HG03196 (cell line): ENCODE measurements around the gene WIPF3.

Experiments used
- ATAC-seq: cut with Tn5 transposase; IDR thresholded peaks from one replicate; pipeline ENCODE4 v1.9.1; 2021; ENCODE audit not compliant: unreplicated experiment

WIPF3 gene

DNA sequence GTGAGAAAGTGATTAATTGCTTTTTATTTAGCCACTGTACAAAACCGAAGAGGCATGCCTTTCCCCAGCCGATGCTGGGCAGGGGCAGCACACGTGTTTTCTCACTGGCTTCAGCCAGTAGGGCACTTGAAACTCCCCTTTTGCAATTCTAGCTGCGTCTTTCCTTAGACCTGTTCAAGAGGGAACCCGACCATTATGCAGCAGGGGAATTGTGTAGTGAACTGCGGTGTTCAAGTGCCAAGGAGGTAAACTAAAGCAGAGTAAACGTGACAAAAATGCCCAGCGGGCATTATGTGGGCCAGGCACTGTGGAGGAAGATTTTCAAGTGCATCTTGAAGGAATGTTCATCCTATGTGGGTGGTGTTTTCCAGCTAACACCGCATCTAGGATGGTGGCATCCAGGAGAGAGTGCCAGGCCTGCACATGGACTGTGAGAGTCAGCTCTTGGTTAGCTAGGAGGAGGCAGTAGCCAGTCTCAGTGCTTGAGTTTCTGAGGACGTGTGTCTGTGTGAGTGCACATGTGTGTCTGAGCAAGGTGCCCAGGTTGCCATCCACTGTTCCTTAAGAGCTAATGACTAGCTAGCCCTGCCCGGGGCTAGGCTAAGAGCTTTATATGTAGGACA is 3.3 kb downstream of the WIPF3 start:
- no peak for ATAC-seq

- ATAC-seq, result no peak
Measured at GRCh38 chr7:29810297-29810696, 4.0 kb downstream of the WIPF3 start.

- ATAC-seq, result no peak
Measured at GRCh38 chr7:29810813-29811482, 4.6 kb downstream of the WIPF3 start.

DNA sequence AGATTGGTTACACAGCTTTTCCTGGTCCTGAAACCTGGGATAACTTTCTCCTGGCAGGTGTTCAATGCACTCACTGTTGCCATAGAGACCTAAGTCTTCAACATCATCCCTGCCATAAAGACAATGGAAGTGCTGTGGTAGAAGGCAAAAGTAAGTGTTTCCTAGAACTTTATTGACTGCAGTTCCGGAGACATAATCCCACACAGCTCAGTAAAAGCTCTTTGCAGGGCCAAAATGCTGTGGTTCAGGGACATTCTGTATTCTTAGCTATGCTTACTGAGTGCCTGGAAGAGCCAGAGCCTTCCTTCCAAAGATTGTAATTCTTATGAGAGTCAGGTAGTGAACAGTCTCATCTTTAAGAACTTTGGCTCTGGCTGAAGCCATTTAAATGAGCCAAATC is 5.3 kb downstream of the WIPF3 start:
- ATAC-seq, result no peak

DNA sequence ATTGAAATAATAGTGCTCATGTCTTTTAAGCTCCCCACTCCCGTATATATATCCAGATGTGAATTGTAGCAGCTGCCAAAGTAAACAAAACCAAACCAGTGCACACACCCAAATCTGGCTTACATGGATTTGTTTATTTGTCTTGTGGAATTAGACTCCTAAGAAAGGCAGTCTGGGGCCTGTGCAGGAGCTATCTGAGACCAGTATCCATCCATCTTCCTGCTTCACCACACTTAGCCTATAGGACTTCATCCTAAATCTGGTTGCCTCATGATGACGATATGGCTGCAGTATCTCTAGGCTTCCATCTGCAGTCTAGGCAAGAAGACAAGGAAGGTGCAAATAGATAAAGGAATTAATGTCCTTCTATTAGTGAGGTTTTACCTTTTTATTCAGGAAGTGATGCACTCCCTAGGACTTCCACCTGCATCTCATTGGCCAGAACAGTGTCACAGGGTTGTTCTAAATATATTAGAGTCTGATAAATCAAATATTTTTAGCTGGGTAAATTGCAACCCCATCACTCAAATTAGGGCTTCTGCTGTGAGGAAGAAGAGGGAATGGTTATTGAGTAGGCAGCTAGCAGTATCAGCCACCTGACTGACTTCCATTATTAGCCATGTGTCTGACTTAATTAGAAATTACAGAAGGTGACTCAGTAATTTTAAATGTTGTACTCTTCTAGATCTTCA is 6.0 kb downstream of the WIPF3 start:
- no peak for ATAC-seq

GRCh38 chr7:29815181-29816105 is 9.1 kb downstream of the WIPF3 start:
- ATAC-seq, result no peak

GRCh38 chr7:29818308-29818707 is 12.0 kb downstream of the WIPF3 start:
- no peak for ATAC-seq

DNA sequence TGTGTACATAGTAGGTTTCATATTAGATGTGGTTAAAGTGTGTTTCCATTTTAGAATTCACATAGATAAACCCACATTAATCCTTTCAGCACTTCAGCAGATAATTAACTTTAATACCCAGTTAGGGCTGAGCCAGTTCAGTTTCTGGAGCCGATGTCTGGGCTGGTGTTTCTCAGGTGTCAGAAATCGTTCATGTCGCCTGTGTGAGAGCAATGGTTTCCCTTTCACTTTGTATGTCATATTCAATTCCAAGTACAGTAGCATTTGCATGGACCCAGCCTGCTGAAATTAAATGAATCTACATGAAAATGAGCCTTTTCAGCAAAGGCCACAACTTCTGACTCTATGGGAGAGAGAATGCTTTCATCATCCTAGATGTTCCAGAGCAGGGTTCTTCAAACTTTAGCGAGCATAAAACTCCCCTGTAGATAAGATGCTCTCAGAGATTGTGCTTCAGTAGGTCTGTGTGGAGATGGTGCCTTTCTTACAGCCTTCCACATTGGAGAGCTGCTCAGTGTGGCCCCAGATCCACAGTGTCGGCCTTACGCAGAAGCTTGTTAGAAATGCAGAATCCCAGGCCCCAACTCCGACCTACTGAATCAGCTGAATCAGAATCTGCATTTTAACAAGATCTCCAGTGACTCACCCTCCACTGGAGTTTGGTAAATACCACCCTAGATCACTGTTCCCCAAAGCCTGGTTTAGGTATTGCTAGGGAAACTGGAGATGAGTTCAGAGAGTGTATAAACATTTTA is 19.6 kb downstream of the WIPF3 start:
- ATAC-seq, result no peak

DNA sequence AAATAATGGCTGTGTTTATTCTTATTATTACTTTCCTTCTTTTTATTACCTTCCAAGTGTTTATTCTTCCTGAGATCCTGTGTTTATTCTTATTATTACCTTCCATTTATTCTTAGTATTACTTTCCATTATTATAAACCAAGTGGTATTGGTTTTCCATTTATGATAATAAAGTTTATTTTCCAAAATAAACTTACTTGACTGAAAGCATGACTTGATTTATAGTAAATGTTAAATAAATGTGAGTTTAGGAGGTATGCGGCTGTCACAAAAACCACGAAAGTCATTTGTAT is 20.2 kb downstream of the WIPF3 start:
- no peak for ATAC-seq

DNA sequence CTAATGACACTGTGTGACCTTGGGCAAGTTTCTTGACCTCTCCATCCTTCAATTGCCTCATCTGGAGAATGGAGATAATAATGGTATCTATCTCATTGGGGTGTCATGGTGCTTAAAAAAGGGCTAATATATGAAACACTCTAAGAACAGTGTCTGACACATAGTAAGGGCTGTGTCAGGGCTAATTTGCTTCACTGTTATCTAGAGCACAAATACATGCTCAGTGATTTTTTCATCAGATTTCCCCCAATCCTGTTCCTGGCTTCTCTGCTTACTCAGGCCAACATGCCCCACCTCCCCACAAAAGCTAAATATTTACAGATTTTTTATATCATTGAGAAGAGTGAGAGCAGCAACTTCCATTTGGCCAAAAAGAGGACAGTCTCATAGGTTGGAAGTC is 20.6 kb downstream of the WIPF3 start:
- ATAC-seq, result no peak

- no peak for ATAC-seq
Measured at GRCh38 chr7:29831705-29832104, 25.4 kb downstream of the WIPF3 start.

DNA sequence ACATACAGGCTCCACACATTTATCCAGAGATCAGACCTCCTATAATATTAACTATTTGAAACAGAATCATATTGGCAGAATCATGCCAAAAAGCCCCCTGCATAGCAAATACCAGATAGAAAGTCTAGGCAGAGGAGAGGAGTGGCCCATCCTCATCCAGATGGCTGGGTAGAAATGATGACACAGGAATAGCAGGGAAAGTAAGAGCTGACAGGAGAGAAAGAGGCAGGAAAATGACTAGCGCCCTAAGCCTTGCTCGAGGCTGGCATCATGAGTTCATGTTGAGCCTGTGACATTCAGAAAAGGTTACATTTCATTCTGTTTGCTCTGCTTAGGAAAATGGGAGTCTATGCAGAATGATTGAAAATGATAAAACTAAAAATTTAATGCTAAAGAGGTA is 27.6 kb downstream of the WIPF3 start:
- no peak for ATAC-seq

GRCh38 chr7:29835718-29836117 is 29.4 kb downstream of the WIPF3 start:
- no peak for ATAC-seq

DNA sequence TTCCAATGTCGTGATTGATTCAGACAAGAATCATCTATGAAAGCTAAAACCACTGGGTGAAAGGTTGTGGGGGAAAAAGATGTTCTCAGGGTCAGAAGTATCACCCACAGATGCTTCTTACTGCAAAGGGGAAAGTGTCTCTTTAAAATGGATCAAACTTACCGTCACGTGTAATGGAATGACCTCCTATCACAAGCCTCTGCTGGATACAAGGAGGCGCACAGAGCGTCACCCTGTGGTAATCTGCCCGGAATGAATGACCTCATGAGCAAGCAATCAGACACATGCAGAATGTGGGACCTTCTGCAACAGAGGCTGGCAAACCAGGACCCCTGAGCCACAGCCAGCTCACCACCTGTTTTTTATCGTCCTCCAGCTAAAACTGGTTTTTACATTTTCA is 33.0 kb downstream of the WIPF3 start:
- no peak for ATAC-seq

- ATAC-seq, result no peak
Measured at GRCh38 chr7:29839921-29840320, 33.6 kb downstream of the WIPF3 start.

GRCh38 chr7:29840701-29841100 is 34.4 kb downstream of the WIPF3 start:
- ATAC-seq, result no peak

GRCh38 chr7:29841926-29842701 is 35.8 kb downstream of the WIPF3 start:
- no peak for ATAC-seq

GRCh38 chr7:29843093-29843492 is 36.8 kb downstream of the WIPF3 start:
- no peak for ATAC-seq

- no peak for ATAC-seq
Measured at GRCh38 chr7:29843726-29844125, 37.4 kb downstream of the WIPF3 start.

DNA sequence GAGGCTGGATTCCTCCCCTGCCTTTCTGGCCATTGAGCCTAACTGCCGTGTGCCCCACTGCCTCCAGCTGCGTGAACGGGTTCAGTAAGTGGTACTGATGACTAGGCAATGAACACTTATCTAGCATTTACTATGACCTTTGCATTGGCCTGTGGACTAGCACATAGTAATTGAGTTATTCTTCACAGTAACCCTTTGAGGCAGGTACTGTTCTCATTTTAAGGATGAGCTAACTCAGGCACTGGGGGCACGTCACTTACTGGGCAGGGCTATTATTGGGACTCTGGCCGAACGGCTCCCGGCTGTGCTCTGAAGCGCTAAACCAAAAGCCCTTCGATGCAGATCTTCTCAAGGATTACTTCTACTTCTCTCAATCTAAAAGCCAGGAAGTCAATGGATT is 38.3 kb downstream of the WIPF3 start:
- no peak for ATAC-seq
